ENCODE measurements around the gene NT5M. TPM values are rescaled to one million over a fixed set of nuclear protein-coding genes. Genes with fewer than 3 reads are reported as not detected.
"Not testable (repeated sequence)": the region's sequence is repeated elsewhere in the genome, so short reads cannot be mapped to it uniquely, and the experiment has no call there.

The NT5M gene
- total and polyA plus RNA-seq, 11 donors = 4.1 to 15.1 (median 7.6) TPM

DNA sequence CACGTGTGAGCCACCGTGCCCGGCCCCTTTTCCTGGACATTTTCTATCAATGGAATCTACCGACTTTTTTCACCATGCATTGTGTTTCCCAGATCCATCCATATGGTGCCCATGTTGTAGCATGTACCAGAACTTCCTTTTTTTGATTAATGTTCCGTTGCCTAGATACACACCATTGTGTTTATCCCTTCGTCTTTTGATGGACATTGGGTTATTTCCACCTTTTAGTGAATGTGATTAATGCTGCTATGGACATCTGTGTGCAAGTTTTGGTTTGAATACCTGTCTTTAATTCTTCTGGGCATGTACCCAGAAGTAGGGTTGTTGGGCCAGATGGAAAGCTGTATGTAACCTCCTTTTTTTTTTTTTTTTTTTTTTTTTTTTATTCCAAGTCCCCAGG, 79.8 kb downstream of the NT5M start:
- no peak for ATAC-seq
- TF ChIP-seq, protein P1, sequence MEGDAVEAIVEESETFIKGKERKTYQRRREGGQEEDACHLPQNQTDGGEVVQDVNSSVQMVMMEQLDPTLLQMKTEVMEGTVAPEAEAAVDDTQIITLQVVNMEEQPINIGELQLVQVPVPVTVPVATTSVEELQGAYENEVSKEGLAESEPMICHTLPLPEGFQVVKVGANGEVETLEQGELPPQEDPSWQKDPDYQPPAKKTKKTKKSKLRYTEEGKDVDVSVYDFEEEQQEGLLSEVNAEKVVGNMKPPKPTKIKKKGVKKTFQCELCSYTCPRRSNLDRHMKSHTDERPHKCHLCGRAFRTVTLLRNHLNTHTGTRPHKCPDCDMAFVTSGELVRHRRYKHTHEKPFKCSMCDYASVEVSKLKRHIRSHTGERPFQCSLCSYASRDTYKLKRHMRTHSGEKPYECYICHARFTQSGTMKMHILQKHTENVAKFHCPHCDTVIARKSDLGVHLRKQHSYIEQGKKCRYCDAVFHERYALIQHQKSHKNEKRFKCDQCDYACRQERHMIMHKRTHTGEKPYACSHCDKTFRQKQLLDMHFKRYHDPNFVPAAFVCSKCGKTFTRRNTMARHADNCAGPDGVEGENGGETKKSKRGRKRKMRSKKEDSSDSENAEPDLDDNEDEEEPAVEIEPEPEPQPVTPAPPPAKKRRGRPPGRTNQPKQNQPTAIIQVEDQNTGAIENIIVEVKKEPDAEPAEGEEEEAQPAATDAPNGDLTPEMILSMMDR (IDR thresholded peaks at IDR 0.05) = no peak
- TF ChIP-seq POLR2A (IDR thresholded peaks at IDR 0.05) = no peak
- no peaks in the 10 kb centered on the region for H3K36me3 ChIP-seq
- no peak overlapping the region for H3K4me3 ChIP-seq
- 66 to 80% (median 71%) methylated on average over 6 of the region's 6 CpGs for WGBS, 4 donors
- no peak overlapping the region for H3K27ac ChIP-seq
- no peaks in the 10 kb centered on the region for H3K9me3 ChIP-seq
- intact Hi-C loops (cut with DNase I) = no loop called here
- H3K4me1 ChIP-seq = peaks cover 0 to 6% (median 0%) of the 10 kb centered on the region in 12 donors
- DNase-seq = no peak
- H3K27me3 ChIP-seq = no peaks in the 10 kb centered on the region

DNA sequence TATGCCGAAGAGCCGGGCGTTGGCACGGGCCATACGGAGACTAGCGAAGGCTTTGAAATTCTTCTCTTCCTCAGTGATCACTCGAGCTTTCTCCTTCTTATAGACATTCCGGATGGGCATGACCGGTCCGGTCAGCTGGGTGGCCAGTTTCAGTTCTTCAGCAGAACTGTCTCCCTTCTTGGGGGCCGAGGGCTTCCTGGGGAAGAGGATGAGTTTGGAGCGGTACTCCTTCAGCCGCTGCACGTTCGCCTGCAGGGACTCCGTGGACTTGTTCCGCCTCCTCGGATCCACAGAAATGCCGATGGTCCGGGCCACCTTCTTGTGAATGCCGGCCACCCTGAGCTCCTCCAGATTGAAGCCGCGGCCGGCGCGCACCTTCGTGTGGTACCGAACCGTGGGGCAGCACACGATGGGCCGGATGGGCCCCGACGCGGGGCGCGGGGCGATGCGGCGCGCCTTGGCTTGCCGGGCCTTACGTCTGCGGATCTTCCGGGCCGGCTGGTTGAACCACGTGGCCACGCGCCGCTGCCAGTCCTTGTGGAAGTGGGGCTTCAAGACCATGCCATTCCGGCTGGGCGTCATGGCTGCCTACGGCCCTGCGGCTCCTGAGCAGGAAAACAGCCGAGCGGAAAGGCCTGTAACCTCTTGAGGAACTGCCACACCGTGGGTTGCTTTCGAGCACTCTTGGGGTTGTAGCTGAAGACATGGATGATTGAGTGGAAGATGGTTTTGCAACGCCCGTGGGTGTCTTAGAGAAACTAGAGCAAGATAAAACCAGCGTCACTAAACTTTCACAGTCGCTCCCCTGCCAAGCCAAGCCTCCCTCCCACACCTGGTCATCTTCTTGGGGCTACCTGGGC, 80.5 kb downstream of the NT5M start:
- peak in 1 of 5 donors; percentile 34 for DNase-seq
- H3K27ac ChIP-seq; ATAC-seq; H3K27me3 ChIP-seq; H3K36me3 ChIP-seq; intact Hi-C loops (cut with DNase I); H3K9me3 ChIP-seq; H3K4me3 ChIP-seq: not testable (repeated sequence)
- H3K4me1 ChIP-seq = peaks cover 0 to 12% (median 0%) of the 10 kb centered on the region in 12 donors
- WGBS, 4 donors = 90 to 94% (median 91%) methylated on average over 41 to 61 of the region's 61 CpGs

DNA sequence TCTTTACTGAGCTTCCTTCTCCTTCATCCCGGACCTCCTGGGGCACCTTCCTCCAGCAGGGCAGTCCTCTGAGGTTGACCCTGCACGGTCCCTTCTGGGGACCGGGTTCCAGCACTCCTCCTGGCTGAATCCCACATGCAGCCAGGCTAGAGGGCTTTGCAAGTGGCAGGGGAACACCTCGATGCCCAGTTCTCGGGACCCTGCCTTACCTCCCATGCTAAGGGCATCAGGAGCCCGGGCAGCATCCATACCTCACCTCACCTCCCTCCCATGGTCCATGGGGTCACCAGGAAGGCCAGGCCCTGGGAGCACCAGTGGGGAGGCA, 81.1 kb downstream of the NT5M start:
- H3K27me3 ChIP-seq = no peaks in the 10 kb centered on the region
- H3K4me1 ChIP-seq = peaks cover 0 to 12% (median 0%) of the 10 kb centered on the region in 12 donors
- WGBS, 4 donors = 90 to 96% (median 94%) methylated on average over 3 to 6 of the region's 6 CpGs

DNA sequence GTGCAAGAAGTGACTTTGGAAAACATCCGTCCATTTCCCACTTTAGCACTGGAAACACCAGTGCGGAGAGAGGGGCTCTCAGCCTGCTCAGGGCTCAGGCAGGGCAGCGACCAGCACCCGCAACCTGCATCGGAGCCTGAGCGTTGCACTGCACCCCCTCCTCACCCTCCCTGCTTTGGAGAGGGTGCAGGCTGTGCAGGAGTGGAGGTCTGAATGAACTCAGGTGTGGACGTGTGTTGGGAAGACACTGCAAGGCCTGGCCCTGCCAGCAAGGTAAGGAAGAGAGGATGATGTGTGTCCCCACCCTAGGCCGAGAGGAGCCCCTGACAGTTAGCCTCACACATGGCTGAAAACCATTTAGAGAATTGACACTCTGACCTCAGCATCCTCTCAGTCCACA, 81.8 kb downstream of the NT5M start:
- intact Hi-C loops (cut with DNase I) = no loop called here
- Histone ChIP-seq H3K27ac (peak overlapping the region in 2 of 12 donors; percentile 24 to 65), H3K4me1 (peaks cover 0 to 12% (median 0%) of the 10 kb centered on the region in 12 donors), H3K9me3 (no peaks in the 10 kb centered on the region), H3K4me3 (no peak overlapping the region), H3K27me3 (no peaks in the 10 kb centered on the region), H3K36me3 (no peaks in the 10 kb centered on the region)
- whole genome bisulfite sequencing, 4 donors = 91 to 97% (median 95%) methylated on average over 5 to 8 of the region's 8 CpGs
- no peak for TF ChIP-seq POLR2A (IDR thresholded peaks at IDR 0.05)
- peak in 1 of 5 donors; percentile 53 for DNase-seq
- no peak for ATAC-seq

More for the DNA sequence above, 81.1 kb downstream of the NT5M start:
- intact Hi-C loops (cut with DNase I) = no loop called here
- H3K36me3 ChIP-seq = no peaks in the 10 kb centered on the region
- H3K27ac ChIP-seq = no peak overlapping the region
- H3K4me3 ChIP-seq = no peak overlapping the region
- ATAC-seq (no peak), DNase-seq (peak in 1 of 5 donors; percentile 32)
- TF ChIP-seq POLR2A (IDR thresholded peaks at IDR 0.05) = no peak
- TF ChIP-seq, protein P1 (IDR thresholded peaks at IDR 0.05) = no peak
- H3K9me3 ChIP-seq = no peaks in the 10 kb centered on the region

DNA sequence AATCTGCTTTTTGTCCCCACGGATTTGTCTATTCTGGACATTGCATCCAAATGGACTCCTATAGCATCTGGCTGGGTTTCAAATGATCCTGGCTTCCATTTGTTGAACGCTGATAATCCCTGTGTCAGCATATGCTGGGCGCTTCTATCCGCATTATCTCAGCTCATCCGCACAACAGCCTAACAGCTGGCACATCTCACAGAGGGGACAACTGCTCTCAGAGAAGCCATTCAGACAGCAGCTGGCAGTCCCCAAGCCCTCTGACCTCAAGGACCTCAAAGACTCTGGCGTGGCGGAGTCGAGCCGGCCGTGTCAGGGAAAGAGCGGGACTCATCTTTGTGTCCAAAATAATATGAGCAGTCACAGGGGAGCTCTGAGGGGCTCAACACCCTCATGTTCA, 82.3 kb downstream of the NT5M start:
- Histone ChIP-seq H3K4me3 (no peak overlapping the region), H3K9me3 (no peaks in the 10 kb centered on the region), H3K27ac (peak overlapping the region in 8 of 12 donors; percentile 16 to 65 (median 45)), H3K36me3 (no peaks in the 10 kb centered on the region), H3K4me1 (peaks cover 0 to 12% (median 0%) of the 10 kb centered on the region in 12 donors), H3K27me3 (no peaks in the 10 kb centered on the region)
- 61 to 74% (median 70%) methylated on average over 11 of the region's 11 CpGs for WGBS, 4 donors
- ATAC-seq (peak in 2 of 4 donors; percentile 14 to 35), DNase-seq (peak in 3 of 5 donors; percentile 48 to 60 (median 53))
- TF ChIP-seq POLR2A (IDR thresholded peaks at IDR 0.05) = no peak
- intact Hi-C loops (cut with DNase I) = no loop called here

Data from heart left ventricle (tissue), 16 donors.